ENCODE results near the gene PAX4. TPM values are rescaled to one million over a fixed set of nuclear protein-coding genes. Genes with fewer than 3 reads are reported as not detected.

PAX4 gene
- total RNA-seq, 2 donors from 2014 or later = not detected

DNA sequence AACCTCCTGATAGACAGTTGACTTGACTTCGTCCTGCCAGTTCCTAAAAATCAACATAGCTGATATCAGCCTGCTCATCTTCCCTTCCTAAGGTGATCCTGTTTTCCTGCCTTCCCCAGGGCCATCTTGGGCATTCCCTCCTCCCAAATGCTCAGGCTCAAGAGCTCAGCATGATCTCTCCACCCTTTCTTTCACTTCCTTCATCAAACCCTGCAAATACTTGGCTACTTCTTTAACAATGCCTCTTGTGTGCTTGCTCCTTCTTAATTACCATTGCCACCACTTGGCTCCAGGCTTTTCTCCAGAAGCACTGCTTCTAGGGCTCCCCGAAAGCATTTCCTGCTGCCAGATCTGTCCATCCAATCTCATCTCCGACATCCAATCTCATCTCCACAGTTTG, 17.1 kb downstream of the PAX4 start:
- H3K9me3 ChIP-seq = no peaks in the 10 kb centered on the region
- TF ChIP-seq, protein P1, sequence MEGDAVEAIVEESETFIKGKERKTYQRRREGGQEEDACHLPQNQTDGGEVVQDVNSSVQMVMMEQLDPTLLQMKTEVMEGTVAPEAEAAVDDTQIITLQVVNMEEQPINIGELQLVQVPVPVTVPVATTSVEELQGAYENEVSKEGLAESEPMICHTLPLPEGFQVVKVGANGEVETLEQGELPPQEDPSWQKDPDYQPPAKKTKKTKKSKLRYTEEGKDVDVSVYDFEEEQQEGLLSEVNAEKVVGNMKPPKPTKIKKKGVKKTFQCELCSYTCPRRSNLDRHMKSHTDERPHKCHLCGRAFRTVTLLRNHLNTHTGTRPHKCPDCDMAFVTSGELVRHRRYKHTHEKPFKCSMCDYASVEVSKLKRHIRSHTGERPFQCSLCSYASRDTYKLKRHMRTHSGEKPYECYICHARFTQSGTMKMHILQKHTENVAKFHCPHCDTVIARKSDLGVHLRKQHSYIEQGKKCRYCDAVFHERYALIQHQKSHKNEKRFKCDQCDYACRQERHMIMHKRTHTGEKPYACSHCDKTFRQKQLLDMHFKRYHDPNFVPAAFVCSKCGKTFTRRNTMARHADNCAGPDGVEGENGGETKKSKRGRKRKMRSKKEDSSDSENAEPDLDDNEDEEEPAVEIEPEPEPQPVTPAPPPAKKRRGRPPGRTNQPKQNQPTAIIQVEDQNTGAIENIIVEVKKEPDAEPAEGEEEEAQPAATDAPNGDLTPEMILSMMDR (IDR thresholded peaks at IDR 0.05) = no peak
- no peak for ATAC-seq (ENCODE audit: insufficient number of reproducible peaks, low FRiP score, low read depth)
- no peaks in the 10 kb centered on the region for H3K36me3 ChIP-seq
- no peaks in the 10 kb centered on the region for H3K27me3 ChIP-seq (replicated peaks; ENCODE audit: insufficient read depth)
- no peak overlapping the region for H3K27ac ChIP-seq
- H3K4me1 ChIP-seq (ENCODE audit: control insufficient read depth in 1 of 2, low read depth in 2 of 2) = no peaks in the 10 kb centered on the region
- no peak for DNase-seq (ENCODE audit: low spot score)
- H3K4me3 ChIP-seq = no peak overlapping the region

DNA sequence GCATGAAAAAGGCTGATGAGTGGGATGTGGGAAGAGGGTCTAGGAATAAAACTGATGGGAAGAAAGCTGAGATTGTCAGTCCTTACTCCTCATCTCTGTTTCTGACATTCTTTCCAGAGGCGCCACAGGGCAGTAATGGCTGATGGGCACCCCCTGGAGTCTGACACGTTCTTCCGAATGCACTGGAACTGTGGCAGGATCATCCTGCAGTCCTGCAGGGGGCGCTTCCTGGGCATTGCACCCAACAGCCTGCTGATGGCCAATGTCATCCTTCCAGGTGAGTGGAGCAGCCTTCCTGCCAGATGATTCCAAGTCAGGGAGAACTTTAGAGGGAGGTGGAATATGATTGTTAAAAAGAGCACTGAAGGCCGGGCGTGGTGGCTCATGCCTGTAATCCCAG, 19.6 kb downstream of the PAX4 start:
- TF ChIP-seq, protein P1 (IDR thresholded peaks at IDR 0.05) = no peak
- Histone ChIP-seq H3K4me1 (ENCODE audit: control insufficient read depth in 1 of 2, low read depth in 2 of 2) (no peaks in the 10 kb centered on the region), H3K27me3 (replicated peaks; ENCODE audit: insufficient read depth) (no peaks in the 10 kb centered on the region), H3K36me3 (no peaks in the 10 kb centered on the region), H3K27ac (no peak overlapping the region), H3K4me3 (no peak overlapping the region), H3K9me3 (no peaks in the 10 kb centered on the region)
- DNase-seq (ENCODE audit: low spot score) (no peak), ATAC-seq (ENCODE audit: insufficient number of reproducible peaks, low FRiP score, low read depth) (no peak)

DNA sequence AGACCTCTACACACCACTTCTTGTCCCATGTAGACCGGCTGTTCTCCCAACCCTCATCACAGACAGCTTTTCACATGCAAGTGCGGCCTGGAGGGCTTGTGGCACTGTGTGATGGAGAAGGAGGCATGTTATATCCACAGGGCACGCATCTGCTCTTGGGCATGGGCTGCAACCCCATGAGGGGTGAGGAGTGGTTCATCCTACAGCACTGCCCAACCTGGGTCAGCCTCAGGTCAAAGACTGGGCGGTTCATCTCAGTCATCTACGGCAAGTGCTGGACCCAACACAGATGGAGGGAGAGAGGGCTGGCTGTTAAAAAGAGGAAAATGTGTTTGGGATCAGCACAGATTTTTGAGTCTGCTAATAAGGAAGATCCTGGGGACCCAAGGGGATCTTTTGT, 22.2 kb downstream of the PAX4 start:
- H3K9me3 ChIP-seq = no peaks in the 10 kb centered on the region
- TF ChIP-seq, protein P1 (IDR thresholded peaks at IDR 0.05) = no peak

DNA sequence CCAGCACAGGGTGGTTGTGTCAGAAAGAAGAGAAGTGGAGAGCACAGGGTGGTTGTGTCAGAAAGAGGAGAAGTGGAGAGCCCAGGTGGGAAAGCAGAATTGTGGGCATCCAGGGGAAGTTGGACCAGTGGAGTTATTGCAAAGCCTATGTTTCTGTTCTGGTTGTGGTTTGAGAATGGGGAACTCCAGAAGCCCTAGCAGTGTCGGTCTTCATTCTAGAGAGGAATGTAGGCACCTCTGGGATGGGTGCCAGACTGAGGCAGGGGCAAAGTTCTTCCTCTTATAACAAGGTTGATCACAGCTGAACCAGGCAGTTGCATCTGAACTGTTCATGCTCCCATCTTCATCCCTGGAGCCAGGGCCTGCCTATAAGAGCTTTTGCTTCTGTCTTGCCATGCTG, 23.5 kb downstream of the PAX4 start:
- no peaks in the 10 kb centered on the region for H3K9me3 ChIP-seq

More for the DNA sequence above, 22.2 kb downstream of the PAX4 start:
- Histone ChIP-seq H3K27me3 (replicated peaks; ENCODE audit: insufficient read depth) (no peaks in the 10 kb centered on the region), H3K36me3 (peaks cover 12% of the 10 kb centered on the region), H3K4me1 (ENCODE audit: control insufficient read depth in 1 of 2, low read depth in 2 of 2) (no peaks in the 10 kb centered on the region), H3K4me3 (no peak overlapping the region), H3K27ac (no peak overlapping the region)
- ATAC-seq (ENCODE audit: insufficient number of reproducible peaks, low FRiP score, low read depth) = no peak
- no peak for DNase-seq (ENCODE audit: low spot score)

DNA sequence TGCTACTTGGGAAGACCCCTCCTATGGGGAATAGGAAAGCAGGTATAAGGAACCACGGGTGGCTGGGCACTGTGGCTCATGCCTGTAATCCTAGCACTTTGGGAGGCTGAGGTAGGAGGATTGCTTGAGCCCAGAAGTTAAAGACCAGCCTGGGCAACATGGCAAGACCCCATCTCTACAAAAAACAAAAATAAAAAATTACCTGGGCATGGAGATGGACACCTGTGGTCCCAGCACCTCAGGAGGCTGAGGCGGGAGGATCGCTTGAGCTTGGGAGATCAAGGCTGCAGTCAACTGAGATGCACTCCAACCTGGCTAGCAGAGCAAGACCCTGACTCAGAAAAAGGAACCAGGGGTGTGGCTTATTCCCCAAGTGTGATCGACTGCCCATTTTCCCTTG, 25.4 kb downstream of the PAX4 start:
- no peaks in the 10 kb centered on the region for H3K27me3 ChIP-seq (replicated peaks; ENCODE audit: insufficient read depth)
- DNase-seq (ENCODE audit: low spot score) (no peak), ATAC-seq (ENCODE audit: insufficient number of reproducible peaks, low FRiP score, low read depth) (no peak)
- H3K27ac ChIP-seq = no peak overlapping the region
- peaks cover 10 to 18% of the 10 kb centered on the region in 2 donors for H3K4me1 ChIP-seq (ENCODE audit: control insufficient read depth in 1 of 2, low read depth in 2 of 2)
- no peaks in the 10 kb centered on the region for H3K9me3 ChIP-seq
- TF ChIP-seq, protein P1 (IDR thresholded peaks at IDR 0.05) = no peak
- H3K4me3 ChIP-seq = no peak overlapping the region
- peaks cover 18% of the 10 kb centered on the region for H3K36me3 ChIP-seq

More for the DNA sequence above, 23.5 kb downstream of the PAX4 start:
- no peak overlapping the region for H3K27ac ChIP-seq
- TF ChIP-seq, protein P1 (IDR thresholded peaks at IDR 0.05) = no peak
- ATAC-seq (ENCODE audit: insufficient number of reproducible peaks, low FRiP score, low read depth) = no peak
- peaks cover 4 to 10% of the 10 kb centered on the region in 2 donors for H3K4me1 ChIP-seq (ENCODE audit: control insufficient read depth in 1 of 2, low read depth in 2 of 2)
- no peak overlapping the region for H3K4me3 ChIP-seq
- H3K27me3 ChIP-seq (replicated peaks; ENCODE audit: insufficient read depth) = no peaks in the 10 kb centered on the region
- DNase-seq (ENCODE audit: low spot score) = no peak
- peaks cover 18% of the 10 kb centered on the region for H3K36me3 ChIP-seq
